ENCODE data around the gene RALGPS2. TPM values are rescaled to one million over a fixed set of nuclear protein-coding genes. Genes with fewer than 3 reads are reported as not detected.
A peak's percentile ranks its signal among the peaks of the same experiment; 100 is the strongest.
"Not testable (repeated sequence)": the region's sequence is repeated elsewhere in the genome, so short reads cannot be mapped to it uniquely, and the experiment has no call there.

RALGPS2 gene
- total and polyA plus RNA-seq, 8 donors = 3.1 to 72.3 (median 8.3) TPM

- Histone ChIP-seq H3K27me3 (no peaks in the 10 kb centered on the region), H3K4me3 (no peak overlapping the region), H3K27ac (no peak overlapping the region), H3K36me3 (no peaks in the 10 kb centered on the region), H3K9me3 (no peaks in the 10 kb centered on the region), H3K4me1 (peaks cover 13 to 34% (median 22%) of the 10 kb centered on the region in 4 donors)
- TF ChIP-seq POLR2AphosphoS5 (IDR thresholded peaks at IDR 0.05) (no peak), EP300 (IDR thresholded peaks at IDR 0.05) (no peak), POLR2A (IDR thresholded peaks at IDR 0.05) (no peak), CTCF (IDR thresholded peaks at IDR 0.05) (no peak)
- DNase-seq = no peak
- intact Hi-C loops (cut with DNase I; ENCODE audit: low total_unique reads) = no loop called here
- WGBS, 5 donors = 66 to 89% (median 81%) methylated on average over 4 of the region's 4 CpGs
Observed at GRCh38 chr1:178948676-178949075, 223.6 kb downstream of the RALGPS2 start.

- intact Hi-C loops (cut with DNase I; ENCODE audit: low total_unique reads); H3K27ac ChIP-seq; H3K36me3 ChIP-seq; H3K9me3 ChIP-seq; H3K4me3 ChIP-seq; H3K27me3 ChIP-seq; DNase-seq: not testable (repeated sequence)
- H3K4me1 ChIP-seq = peaks cover 13 to 39% (median 25%) of the 10 kb centered on the region in 4 donors
- WGBS, 5 donors = 69 to 80% (median 74%) methylated on average over 4 of the region's 4 CpGs
Observed at GRCh38 chr1:178949866-178950265, 224.8 kb downstream of the RALGPS2 start.

- no peak for DNase-seq
- TF ChIP-seq EP300 (IDR thresholded peaks at IDR 0.05) (no peak), POLR2AphosphoS5 (IDR thresholded peaks at IDR 0.05) (no peak), CTCF (IDR thresholded peaks at IDR 0.05) (no peak), POLR2A (IDR thresholded peaks at IDR 0.05) (no peak)
- Histone ChIP-seq H3K4me1 (peaks cover 13 to 45% (median 27%) of the 10 kb centered on the region in 4 donors), H3K27me3 (no peaks in the 10 kb centered on the region), H3K4me3 (no peak overlapping the region), H3K27ac (no peak overlapping the region), H3K36me3 (no peaks in the 10 kb centered on the region), H3K9me3 (no peaks in the 10 kb centered on the region)
- WGBS, 5 donors = 63 to 86% (median 75%) methylated on average over 4 of the region's 4 CpGs
- intact Hi-C loops (cut with DNase I; ENCODE audit: low total_unique reads) = no loop called here
Observed at GRCh38 chr1:178951600-178951999, 226.6 kb downstream of the RALGPS2 start.

- 66 to 86% (median 73%) methylated on average over 5 of the region's 5 CpGs for WGBS, 5 donors
- Histone ChIP-seq H3K9me3 (no peaks in the 10 kb centered on the region), H3K27me3 (no peaks in the 10 kb centered on the region), H3K27ac (peak overlapping the region in 4 of 5 donors; percentile 29 to 70 (median 32)), H3K36me3 (no peaks in the 10 kb centered on the region), H3K4me1 (peaks cover 13 to 45% (median 27%) of the 10 kb centered on the region in 4 donors), H3K4me3 (no peak overlapping the region)
- peak in 1 of 2 donors; percentile 42 for DNase-seq
- TF ChIP-seq POLR2A (IDR thresholded peaks at IDR 0.05) (no peak), CTCF (IDR thresholded peaks at IDR 0.05) (no peak), EP300 (IDR thresholded peaks at IDR 0.05) (no peak), POLR2AphosphoS5 (IDR thresholded peaks at IDR 0.05) (no peak)
- intact Hi-C loops (cut with DNase I; ENCODE audit: low total_unique reads) = no loop called here
Observed at GRCh38 chr1:178953034-178953433, 228.0 kb downstream of the RALGPS2 start.

- no peak overlapping the region for H3K4me3 ChIP-seq
- no peaks in the 10 kb centered on the region for H3K27me3 ChIP-seq
- peak overlapping the region in 4 of 5 donors; percentile 29 to 70 (median 32) for H3K27ac ChIP-seq
- TF ChIP-seq CTCF (IDR thresholded peaks at IDR 0.05) = no peak
- no peak for TF ChIP-seq EP300 (IDR thresholded peaks at IDR 0.05)
- TF ChIP-seq POLR2AphosphoS5 (IDR thresholded peaks at IDR 0.05) = peak in 1 of 3 donors; percentile 3
- 65 to 81% (median 77%) methylated on average over 22 to 23 of the region's 23 CpGs for WGBS, 5 donors
- DNase-seq = no peak
- no peaks in the 10 kb centered on the region for H3K9me3 ChIP-seq
- intact Hi-C loops (cut with DNase I; ENCODE audit: low total_unique reads) = no loop called here
- no peaks in the 10 kb centered on the region for H3K36me3 ChIP-seq
- peaks cover 13 to 45% (median 27%) of the 10 kb centered on the region in 4 donors for H3K4me1 ChIP-seq
Observed at GRCh38 chr1:178953538-178954324, 228.7 kb downstream of the RALGPS2 start.
